Measurements from ENCODE around the gene PLA1A.
A peak's percentile ranks its signal among the peaks of the same experiment; 100 is the strongest.
"Not testable (repeated sequence)": the region's sequence is repeated elsewhere in the genome, so short reads cannot be mapped to it uniquely, and the experiment has no call there.

The PLA1A gene

GRCh38 chr3:119579366-119580066 lies 18.2 kb upstream of the PLA1A start, which contains the start of gene ADPRH:
ADPRH (plus strand) TSS chr3:119579492; CDS start chr3:119582170, 2,678 bp downstream.
- peak in 1 of 2 donors; percentile 44 for DNase-seq (ENCODE audit: low read depth in 2 of 2)

- no peak for DNase-seq (ENCODE audit: low read depth in 2 of 2)
These were observed 17.5 kb upstream of the PLA1A start for GRCh38 chr3:119580067-119580760.

- no peak for DNase-seq (ENCODE audit: low read depth in 2 of 2)
These were observed 15.5 kb upstream of the PLA1A start for GRCh38 chr3:119582178-119582577.

- no peak for DNase-seq (ENCODE audit: low read depth in 2 of 2)
These were observed 12.5 kb upstream of the PLA1A start for GRCh38 chr3:119585208-119585607.

GRCh38 chr3:119585856-119586570 lies 11.7 kb upstream of the PLA1A start:
- DNase-seq (ENCODE audit: low read depth in 2 of 2), result no peak

- DNase-seq (ENCODE audit: low read depth in 2 of 2), result no peak
These were observed 10.9 kb upstream of the PLA1A start for GRCh38 chr3:119586733-119587172.

GRCh38 chr3:119588112-119588511 lies 9.6 kb upstream of the PLA1A start:
- DNase-seq (ENCODE audit: low read depth in 2 of 2), result peak in 1 of 2 donors; percentile 10

GRCh38 chr3:119589102-119589773 lies 8.4 kb upstream of the PLA1A start:
- no peak for DNase-seq (ENCODE audit: low read depth in 2 of 2)

- DNase-seq (ENCODE audit: low read depth in 2 of 2), result no peak
These were observed 7.0 kb upstream of the PLA1A start for GRCh38 chr3:119590706-119591105.

GRCh38 chr3:119592861-119593260 lies 4.8 kb upstream of the PLA1A start:
- DNase-seq (ENCODE audit: low read depth in 2 of 2), result no peak

- no peak for DNase-seq (ENCODE audit: low read depth in 2 of 2)
These were observed 3.6 kb upstream of the PLA1A start for GRCh38 chr3:119594066-119594465.

- not testable (repeated sequence) for DNase-seq (ENCODE audit: low read depth in 2 of 2)
These were observed 2.8 kb upstream of the PLA1A start for GRCh38 chr3:119594929-119595328.

GRCh38 chr3:119595639-119596334 lies 1.9 kb upstream of the PLA1A start:
- DNase-seq (ENCODE audit: low read depth in 2 of 2), result no peak

- no peak for DNase-seq (ENCODE audit: low read depth in 2 of 2)
These were observed 1.3 kb upstream of the PLA1A start for GRCh38 chr3:119596398-119596797.

GRCh38 chr3:119598410-119599098 lies 869 bp downstream of the PLA1A start:
- DNase-seq (ENCODE audit: low read depth in 2 of 2), result no peak

GRCh38 chr3:119599558-119600174 lies 2.0 kb downstream of the PLA1A start:
- no peak for DNase-seq (ENCODE audit: low read depth in 2 of 2)

- no peak for DNase-seq (ENCODE audit: low read depth in 2 of 2)
These were observed 3.0 kb downstream of the PLA1A start for GRCh38 chr3:119600732-119601131.

GRCh38 chr3:119601154-119601553 lies 3.5 kb downstream of the PLA1A start:
- no peak for DNase-seq (ENCODE audit: low read depth in 2 of 2)

GRCh38 chr3:119602676-119603075 lies 5.0 kb downstream of the PLA1A start:
- DNase-seq (ENCODE audit: low read depth in 2 of 2), result no peak

- no peak for DNase-seq (ENCODE audit: low read depth in 2 of 2)
These were observed 7.2 kb downstream of the PLA1A start for GRCh38 chr3:119604878-119605277.
